Adrenal gland (tissue), 5 donors: ENCODE measurements around the gene KSR2.

ENCODE experiments used
- POLR2A ChIP-seq, 2 donors: fragments of 450-650 bp; IDR thresholded peaks; one replicate each; pipeline ENCODE4 v1.6.1; 2017; ENCODE audit warnings: antibody characterized with exemption in 2 of 2, mild to moderate bottlenecking in 2 of 2, moderate library complexity in 1 of 2
- TF ChIP-seq, protein P1 (sequence below), 6 experiments: fragments of 450-650 bp in 4 of 6; fragments of 200-600 bp in 2 of 6; sonication (generic) in 1 of 6; IDR thresholded peaks; 1 replicate in 5 of 6; 2 replicates in 1 of 6; pipeline versions ENCODE4 v1.5.1 to v1.8.0; 2016 to 2021; ENCODE audit warnings: antibody characterized with exemption in 6 of 6, mild to moderate bottlenecking in 2 of 6, moderate library complexity in 1 of 6
- donor health status: DM: no; HTN: no; CAD: no.

DNA sequence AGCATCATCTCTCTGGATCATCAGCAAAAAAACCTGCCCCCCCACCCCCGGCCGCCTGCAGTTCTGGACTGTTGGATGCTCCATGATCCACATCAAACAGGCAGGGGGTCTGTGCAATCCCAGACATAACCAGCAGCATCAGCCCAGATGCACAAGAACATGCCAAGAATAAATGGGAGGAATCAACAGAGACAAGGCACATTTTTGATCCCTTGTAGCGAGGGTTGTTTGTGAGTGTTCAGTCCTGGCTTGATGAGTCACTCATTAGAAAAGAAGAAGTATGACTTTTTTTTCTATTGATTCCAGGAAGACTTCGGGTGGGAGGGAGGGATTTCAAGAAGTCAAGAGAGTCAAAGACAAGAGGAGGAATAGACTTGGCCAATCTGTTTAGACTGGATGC lies 244.2 kb downstream of the KSR2 start:
- TF ChIP-seq, protein P1, sequence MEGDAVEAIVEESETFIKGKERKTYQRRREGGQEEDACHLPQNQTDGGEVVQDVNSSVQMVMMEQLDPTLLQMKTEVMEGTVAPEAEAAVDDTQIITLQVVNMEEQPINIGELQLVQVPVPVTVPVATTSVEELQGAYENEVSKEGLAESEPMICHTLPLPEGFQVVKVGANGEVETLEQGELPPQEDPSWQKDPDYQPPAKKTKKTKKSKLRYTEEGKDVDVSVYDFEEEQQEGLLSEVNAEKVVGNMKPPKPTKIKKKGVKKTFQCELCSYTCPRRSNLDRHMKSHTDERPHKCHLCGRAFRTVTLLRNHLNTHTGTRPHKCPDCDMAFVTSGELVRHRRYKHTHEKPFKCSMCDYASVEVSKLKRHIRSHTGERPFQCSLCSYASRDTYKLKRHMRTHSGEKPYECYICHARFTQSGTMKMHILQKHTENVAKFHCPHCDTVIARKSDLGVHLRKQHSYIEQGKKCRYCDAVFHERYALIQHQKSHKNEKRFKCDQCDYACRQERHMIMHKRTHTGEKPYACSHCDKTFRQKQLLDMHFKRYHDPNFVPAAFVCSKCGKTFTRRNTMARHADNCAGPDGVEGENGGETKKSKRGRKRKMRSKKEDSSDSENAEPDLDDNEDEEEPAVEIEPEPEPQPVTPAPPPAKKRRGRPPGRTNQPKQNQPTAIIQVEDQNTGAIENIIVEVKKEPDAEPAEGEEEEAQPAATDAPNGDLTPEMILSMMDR (IDR thresholded peaks at IDR 0.05), result no peak
- no peak for TF ChIP-seq POLR2A (IDR thresholded peaks at IDR 0.05)
